HG02884 (cell line): ENCODE data around the gene KLF8.
"Not testable (repeated sequence)": the region's sequence is repeated elsewhere in the genome, so short reads cannot be mapped to it uniquely, and the experiment has no call there.

Experiments used
- ATAC-seq: cut with Tn5 transposase; IDR thresholded peaks from one replicate; pipeline ENCODE4 v1.9.1; 2021; ENCODE audit warnings: mild to moderate bottlenecking, moderate library complexity; ENCODE audit not compliant: unreplicated experiment

The KLF8 gene

DNA sequence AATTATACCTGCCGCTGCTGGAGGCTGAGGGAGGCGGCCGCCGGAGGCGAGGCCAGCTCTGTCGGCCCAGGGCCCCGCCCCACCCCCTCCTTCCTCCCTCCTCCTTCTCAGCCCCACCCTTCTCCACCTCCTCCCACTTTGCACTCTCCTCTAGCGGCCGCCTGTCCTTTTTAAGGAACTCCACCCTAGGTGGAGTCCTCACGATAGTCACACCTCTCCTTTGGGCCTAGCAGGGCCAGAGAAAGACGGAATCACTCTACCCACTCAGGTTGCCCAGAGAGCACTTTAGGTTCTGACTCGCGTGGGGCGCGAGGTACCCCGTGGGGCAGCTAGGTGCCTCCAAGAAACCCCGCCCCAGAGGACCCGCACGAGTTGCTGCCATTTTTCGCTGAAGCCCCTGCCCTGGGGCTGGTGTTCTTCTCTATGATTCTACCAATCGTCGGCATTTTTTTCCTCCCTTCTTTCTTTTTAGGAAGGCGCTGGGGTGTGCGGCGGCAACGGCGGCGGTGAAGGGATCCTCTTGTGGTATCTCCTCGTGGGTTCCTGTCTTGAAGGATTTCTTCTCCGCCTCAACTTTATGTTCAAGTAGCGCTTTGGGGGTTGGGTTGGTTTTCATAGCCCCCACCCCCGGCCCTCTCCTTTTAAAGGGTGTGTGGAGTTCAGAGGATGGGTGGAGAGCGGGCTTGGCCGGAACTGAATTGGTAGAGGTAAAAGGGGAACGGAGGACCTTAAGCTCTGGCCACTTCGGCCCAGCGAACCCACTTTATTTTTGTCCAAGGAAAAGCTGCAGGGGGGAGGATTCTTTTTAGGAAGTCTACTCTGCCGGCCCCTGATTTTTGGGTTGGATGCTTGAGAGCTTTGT lies at the start of gene KLF8:
Gene KLF8, plus strand, starts transcription at position 136 of the 862 bp plus-strand sequence. CDS start 979 bp downstream, outside the sequence.
- ATAC-seq: peak; percentile 61

GRCh38 chrX:56206945-56207344 lies 25.2 kb upstream of the KLF8 start:
- ATAC-seq: not testable (repeated sequence)

DNA sequence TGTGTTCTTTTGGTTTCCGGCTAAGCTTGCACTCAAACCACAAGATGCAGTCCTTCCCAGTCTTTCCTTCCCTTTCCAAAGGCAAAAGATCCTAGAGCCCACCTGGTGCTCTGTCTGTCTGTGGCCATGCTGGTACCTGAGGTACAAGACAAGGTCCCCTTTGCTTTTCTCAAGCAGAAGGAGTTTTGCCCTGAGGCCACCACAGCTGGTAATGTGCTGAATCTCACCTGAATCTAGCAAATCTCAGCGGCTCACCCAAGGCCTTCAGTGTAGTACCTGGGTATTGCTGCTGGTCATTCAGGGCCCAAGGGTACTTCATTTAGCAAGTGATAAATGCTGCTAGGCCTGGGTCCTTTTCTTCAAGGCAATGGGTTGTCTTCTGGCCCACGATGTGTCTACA lies 20.5 kb upstream of the KLF8 start:
- no peak for ATAC-seq

DNA sequence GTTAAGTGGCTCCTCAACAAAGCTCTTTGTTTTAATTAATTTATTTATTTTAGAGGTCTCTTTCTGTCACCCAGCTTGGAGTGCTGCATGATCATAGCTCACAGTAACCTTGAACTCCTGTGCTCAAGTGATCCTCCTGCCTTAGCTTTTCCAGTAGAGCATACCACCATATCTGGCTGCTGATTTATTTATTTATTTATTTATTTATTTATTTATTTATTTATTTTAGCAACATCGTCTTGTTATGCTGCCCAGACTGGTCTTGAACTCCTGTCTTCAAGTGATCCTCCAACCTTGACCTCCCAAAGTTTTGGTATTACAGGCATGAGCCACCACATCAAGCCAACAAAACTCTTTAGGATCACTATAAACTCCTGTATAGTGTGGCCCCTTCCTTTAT lies 15.8 kb upstream of the KLF8 start:
- ATAC-seq: no peak

DNA sequence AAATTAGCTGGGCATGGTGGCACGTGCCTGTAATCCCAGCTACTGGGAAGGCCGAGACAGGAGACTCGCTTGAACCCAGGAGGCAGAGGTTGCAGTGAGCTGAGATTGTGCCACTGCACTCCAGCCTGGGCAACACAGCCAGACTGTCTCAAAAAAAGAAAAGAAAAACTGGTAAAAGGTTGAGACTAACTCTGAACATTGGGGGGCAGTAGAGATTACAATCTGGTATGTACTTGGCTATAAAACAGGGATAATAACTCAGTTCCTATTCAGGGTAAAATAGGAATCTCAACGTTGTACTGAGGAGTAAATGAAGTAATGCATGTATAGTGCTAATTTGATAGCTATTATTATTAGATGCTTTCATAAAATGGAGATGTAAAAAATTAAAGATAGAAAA lies 12.5 kb upstream of the KLF8 start:
- no peak for ATAC-seq

DNA sequence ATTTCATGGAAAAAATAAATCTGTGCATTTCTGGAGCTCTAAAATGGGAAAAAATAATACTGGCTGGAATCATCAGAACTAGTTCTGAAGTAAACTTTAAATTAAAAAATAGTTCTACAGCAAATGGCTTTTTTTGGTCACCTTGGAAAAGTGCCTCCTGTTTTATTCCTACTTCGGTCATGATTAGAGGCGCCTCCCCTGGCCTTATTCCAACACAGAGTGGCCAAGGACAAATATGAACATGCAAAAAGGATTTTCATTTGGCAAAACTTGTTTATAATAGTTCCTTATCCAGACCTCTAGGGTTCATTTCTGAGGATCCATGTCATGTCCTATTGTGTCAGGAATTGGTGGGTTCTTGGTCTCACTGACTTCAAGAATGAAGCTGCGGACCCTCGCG lies 11.1 kb upstream of the KLF8 start:
- ATAC-seq: no peak

DNA sequence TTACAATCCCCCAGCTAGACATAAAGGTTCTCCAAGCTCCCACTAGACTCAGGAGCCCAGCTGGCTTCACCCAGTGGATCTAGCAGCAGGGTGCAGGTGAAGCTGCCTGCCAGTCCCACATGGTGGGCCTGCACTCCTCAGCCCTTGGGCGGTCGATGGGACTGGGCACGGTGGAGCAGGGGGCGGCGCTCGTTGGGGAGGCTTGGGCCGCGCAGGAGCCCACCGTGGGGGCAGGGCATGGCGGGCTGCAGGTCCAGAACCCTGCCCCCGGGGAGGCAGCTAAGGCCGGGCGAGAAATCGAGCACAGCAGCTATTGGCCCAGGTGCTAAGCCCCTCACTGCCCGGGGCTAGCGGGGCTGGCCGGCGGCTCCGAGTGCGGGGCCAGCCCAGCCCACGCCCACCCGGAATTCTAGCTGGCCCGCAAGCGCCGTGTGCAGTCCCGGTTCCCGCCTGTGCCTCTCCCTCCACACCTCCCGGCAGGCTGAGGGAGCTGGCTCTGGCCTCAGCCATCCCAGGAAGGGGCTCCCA lies 9.6 kb upstream of the KLF8 start:
- ATAC-seq: no peak

GRCh38 chrX:56226980-56227379 lies 5.2 kb upstream of the KLF8 start:
- no peak for ATAC-seq

GRCh38 chrX:56228914-56229313 lies 3.2 kb upstream of the KLF8 start:
- no peak for ATAC-seq

- ATAC-seq: no peak
Measured at GRCh38 chrX:56231537-56232090, 542 bp upstream of the KLF8 start.

DNA sequence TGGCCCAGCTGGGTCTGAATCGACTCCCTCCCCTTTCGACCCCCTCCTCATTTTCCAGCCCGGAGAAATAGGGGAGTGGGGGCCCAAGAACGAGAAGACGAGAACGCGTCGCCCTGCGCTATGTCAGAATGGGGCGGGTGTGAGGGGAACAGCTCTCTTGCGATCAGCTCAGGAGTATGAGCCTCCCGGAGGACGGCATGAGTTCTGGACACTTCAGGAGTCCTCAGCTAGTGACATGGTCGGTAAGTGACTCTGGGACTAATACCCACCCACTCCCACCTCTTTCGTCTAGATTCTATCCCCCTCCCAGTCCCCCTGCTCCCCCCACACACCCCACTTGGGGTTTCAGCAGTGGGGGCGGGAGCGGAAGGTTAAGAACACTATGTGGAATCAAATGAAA lies 944 bp downstream of the KLF8 start:
- no peak for ATAC-seq

DNA sequence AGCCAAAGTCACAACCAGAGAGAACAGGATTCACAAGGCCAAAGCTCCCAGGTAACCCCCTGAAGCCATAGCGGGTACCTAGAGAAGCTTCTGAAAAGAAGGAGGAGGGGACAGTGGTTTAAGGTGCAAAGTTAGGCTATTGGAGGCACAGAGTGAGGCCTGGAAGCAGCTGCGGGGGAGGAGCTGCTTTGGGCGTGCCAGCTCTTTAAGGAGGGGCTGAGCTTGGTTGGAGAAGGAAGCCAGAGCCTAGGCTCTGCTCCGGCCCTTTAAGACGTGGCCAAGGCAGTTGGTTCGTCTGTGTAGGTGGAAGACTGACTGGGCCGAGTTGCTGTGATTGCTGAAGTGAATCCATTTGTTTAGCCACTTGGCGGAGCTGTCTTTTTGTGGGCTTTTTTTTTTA lies 1.5 kb downstream of the KLF8 start:
- peak; percentile 87 for ATAC-seq

GRCh38 chrX:56248492-56248891 lies 16.3 kb downstream of the KLF8 start:
- ATAC-seq: no peak

GRCh38 chrX:56253832-56254703 lies 21.9 kb downstream of the KLF8 start:
- no peak for ATAC-seq

DNA sequence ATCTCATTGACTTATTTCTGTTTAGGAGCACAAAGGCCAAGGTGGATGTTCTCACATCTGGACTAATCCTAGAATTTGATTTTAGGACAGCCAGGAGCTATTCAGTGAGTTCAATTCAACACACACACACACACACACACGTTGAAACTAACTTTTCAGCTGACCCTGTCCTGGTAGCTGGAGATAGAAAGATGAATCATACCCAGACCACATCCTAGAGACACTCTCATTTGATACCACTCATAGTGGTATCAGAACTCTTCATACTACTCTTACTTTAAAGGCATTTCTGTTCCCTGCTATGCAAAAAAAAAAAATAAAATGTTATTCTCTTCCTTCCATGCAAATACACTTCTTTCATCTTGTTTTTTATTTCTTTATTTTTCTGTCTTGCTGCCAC lies 36.7 kb downstream of the KLF8 start:
- ATAC-seq: peak; percentile 99

GRCh38 chrX:56278692-56279091 lies 46.5 kb downstream of the KLF8 start:
- no peak for ATAC-seq

DNA sequence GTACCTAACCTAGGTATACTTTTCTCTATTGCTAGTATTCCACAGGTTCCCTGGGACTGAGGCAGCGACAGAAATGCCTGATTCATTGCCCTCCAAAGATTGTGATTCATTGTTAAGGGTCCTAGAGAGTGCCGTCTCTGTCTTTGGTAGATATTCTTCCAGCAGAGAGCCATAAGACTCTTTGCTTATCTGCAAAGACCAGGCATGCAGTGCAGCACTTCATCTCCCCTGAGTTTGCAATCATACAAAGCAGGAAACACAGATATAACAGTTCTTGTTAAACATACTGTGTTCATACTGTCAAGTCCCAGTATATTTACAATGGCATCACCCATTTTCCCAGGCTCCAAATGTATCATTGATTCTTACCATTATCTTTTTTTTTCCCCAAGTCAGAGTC lies 47.7 kb downstream of the KLF8 start:
- ATAC-seq: no peak

- no peak for ATAC-seq
Measured at GRCh38 chrX:56281789-56282188, 49.6 kb downstream of the KLF8 start.

GRCh38 chrX:56284269-56284668 lies 52.1 kb downstream of the KLF8 start:
- no peak for ATAC-seq

DNA sequence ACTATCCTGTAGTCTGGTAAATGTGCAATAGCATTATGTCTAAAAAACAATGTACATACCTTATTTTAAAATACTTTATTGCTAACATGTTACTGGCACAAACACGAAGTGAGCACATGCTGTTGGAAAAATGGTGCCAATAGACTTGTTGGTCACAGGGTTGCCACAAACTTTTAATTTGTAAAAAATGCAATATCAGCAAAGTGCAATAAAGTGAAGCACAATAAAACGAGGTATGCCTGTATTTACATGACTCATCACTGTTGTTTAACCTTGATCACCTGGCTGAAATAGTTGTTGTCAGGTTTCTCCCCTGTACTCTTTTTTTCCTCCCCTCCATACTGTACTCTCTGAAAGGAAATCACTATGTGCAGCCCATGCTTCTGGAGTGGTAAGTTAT lies 56.5 kb downstream of the KLF8 start:
- ATAC-seq: no peak

DNA sequence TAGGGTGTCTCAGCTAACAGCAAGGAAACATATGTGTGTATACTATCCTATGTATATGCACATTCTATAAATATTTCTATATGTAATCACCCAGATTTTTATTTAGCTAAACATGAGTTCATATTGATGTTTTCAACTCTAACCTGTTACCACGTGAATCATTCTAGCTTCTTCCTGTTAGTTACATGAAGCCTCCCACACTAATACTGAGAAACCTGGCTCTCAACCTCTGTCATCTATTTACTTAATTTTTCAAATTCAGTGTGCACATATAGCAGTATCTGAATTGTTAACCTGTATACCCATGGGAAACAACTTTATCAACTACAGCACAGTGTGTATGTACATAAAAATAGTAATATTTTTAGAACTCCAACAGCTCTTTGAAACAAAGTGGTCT lies 57.3 kb downstream of the KLF8 start:
- no peak for ATAC-seq
